Gastroesophageal sphincter (tissue), 3 donors: Measurements from ENCODE around the gene TRMT13.

Experiments
- CTCF ChIP-seq, 4 experiments: fragments of 200-600 bp in 2 of 4; fragments of 450-650 bp in 2 of 4; sonication (generic) in 1 of 4; IDR thresholded peaks; one replicate each; pipeline ENCODE4 v1.5.1; 2017 to 2019; ENCODE audit warnings: antibody characterized with exemption in 4 of 4, mild to moderate bottlenecking in 2 of 4, moderate library complexity in 2 of 4
- EP300 ChIP-seq: sonication (generic); formaldehyde crosslinking; IDR thresholded peaks from one replicate; pipeline ENCODE4 v1.6.1; 2017; ENCODE audit warnings: antibody characterized with exemption, mild to moderate bottlenecking

- TF ChIP-seq EP300 (no peak), CTCF (IDR thresholded peaks at IDR 0.05) (no peak)
These were observed 5.7 kb upstream of the TRMT13 start for GRCh38 chr1:100127226-100127625.
